ENCODE data around the gene ST6GAL2.

The ST6GAL2 gene

GRCh38 chr2:106863387-106863786 is 22.6 kb downstream of the ST6GAL2 start:
- H3K9ac ChIP-seq (ENCODE audit: low read depth, low read length), result no peak overlapping the region
- peaks cover 12% of the 10 kb centered on the region; the same call in 1 of the 2 replicates for H3K27me3 ChIP-seq (ENCODE audit: insufficient read depth, low read length)
- no peak overlapping the region for H3K4me3 ChIP-seq (ENCODE audit: low read length)
- no peak overlapping the region for H3K27ac ChIP-seq (ENCODE audit: low read depth, low read length)
- peaks cover 5% of the 10 kb centered on the region; the same call in 1 of the 2 replicates for H3K9me3 ChIP-seq (ENCODE audit: insufficient read depth, low read depth, low read length)
- peaks cover 15% of the 10 kb centered on the region; the same call in 1 of the 2 replicates for H3K4me1 ChIP-seq (ENCODE audit: insufficient read depth, low read length)
- 68% methylated on average over 7 of the region's 8 CpGs for WGBS
- no peaks in the 10 kb centered on the region for H3K36me3 ChIP-seq (ENCODE audit: insufficient read depth, low read length)

- H3K27ac ChIP-seq (ENCODE audit: low read depth, low read length), result no peak overlapping the region
- no peak overlapping the region for H3K4me3 ChIP-seq (ENCODE audit: low read length)
- H3K9ac ChIP-seq (ENCODE audit: low read depth, low read length), result no peak overlapping the region
- 93% methylated on average over 4 of the region's 4 CpGs for WGBS
- H3K9me3 ChIP-seq (ENCODE audit: insufficient read depth, low read depth, low read length), result peaks cover 5% of the 10 kb centered on the region; the same call in 1 of the 2 replicates
- peaks cover 15% of the 10 kb centered on the region for H3K4me1 ChIP-seq (ENCODE audit: insufficient read depth, low read length)
- H3K36me3 ChIP-seq (ENCODE audit: insufficient read depth, low read length), result no peaks in the 10 kb centered on the region
- H3K27me3 ChIP-seq (ENCODE audit: insufficient read depth, low read length), result peaks cover 2% of the 10 kb centered on the region; the same call in 1 of the 2 replicates
Observed at GRCh38 chr2:106859498-106859897, 26.5 kb downstream of the ST6GAL2 start.

- H3K27ac ChIP-seq (ENCODE audit: low read depth, low read length), result no peak overlapping the region
- peaks cover 5% of the 10 kb centered on the region; the same call in 1 of the 2 replicates for H3K9me3 ChIP-seq (ENCODE audit: insufficient read depth, low read depth, low read length)
- H3K9ac ChIP-seq (ENCODE audit: low read depth, low read length), result no peak overlapping the region
- 97% methylated on average over 2 of the region's 2 CpGs for WGBS
- H3K4me3 ChIP-seq (ENCODE audit: low read length), result no peak overlapping the region
- H3K36me3 ChIP-seq (ENCODE audit: insufficient read depth, low read length), result no peaks in the 10 kb centered on the region
- no peaks in the 10 kb centered on the region for H3K27me3 ChIP-seq (ENCODE audit: insufficient read depth, low read length)
- peaks cover 15% of the 10 kb centered on the region for H3K4me1 ChIP-seq (ENCODE audit: insufficient read depth, low read length)
Observed at GRCh38 chr2:106858810-106859209, 27.2 kb downstream of the ST6GAL2 start.

DNA sequence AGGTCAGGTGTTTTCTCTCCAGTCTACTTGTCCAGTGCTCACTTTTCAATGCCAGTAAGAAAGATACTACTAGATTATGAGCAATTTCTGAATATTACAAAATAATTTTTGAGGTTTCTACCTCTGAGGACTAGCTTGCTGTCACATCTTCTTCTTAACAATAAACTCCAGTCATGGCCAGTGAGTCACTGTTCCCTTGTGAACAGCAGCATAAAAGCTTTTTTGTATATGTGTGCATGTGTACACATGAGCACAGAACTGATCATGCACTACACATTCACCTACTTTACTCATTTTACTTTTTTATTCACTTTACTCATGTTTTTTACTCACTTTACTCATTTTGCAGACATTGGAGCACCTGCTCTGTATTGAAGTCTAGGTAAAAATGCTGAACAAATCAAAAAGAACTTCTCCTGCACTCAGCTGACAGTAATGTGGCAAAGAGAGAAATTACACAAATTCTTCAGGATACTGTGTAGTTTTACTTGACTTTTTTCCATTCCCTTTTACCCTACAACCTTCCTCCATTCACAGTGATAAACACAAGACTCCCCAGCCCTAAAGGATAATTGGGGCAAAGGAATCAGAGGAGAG is 28.0 kb downstream of the ST6GAL2 start:
- no peak overlapping the region for H3K9ac ChIP-seq (ENCODE audit: low read depth, low read length)
- H3K36me3 ChIP-seq (ENCODE audit: insufficient read depth, low read length), result no peaks in the 10 kb centered on the region
- H3K27ac ChIP-seq (ENCODE audit: low read depth, low read length), result no peak overlapping the region
- no peak overlapping the region for H3K4me3 ChIP-seq (ENCODE audit: low read length)
- H3K4me1 ChIP-seq (ENCODE audit: insufficient read depth, low read length), result peaks cover 18% of the 10 kb centered on the region
- H3K9me3 ChIP-seq (ENCODE audit: insufficient read depth, low read depth, low read length), result peaks cover 5% of the 10 kb centered on the region; the same call in 1 of the 2 replicates
- no peaks in the 10 kb centered on the region for H3K27me3 ChIP-seq (ENCODE audit: insufficient read depth, low read length)

DNA sequence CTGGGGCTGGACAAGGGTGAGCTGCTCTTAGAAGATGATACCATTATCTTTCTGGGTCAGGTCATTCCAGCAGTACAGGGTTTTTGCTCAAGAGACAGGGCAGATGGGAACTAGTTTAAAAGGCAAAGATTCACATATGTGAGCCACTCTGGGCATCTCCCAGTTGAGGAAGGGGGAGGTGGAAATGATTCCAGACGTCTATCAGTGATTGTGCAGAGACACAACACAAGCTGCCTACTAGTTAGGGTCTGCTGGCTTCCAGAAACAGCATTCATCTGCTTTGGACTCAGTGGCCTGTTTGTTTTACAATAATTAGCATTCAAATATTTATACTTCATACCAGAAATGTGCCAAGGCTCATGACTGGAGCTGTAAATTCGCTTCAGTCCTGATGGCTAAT is 32.3 kb downstream of the ST6GAL2 start:
- Histone ChIP-seq H3K9ac (ENCODE audit: low read depth, low read length) (no peak overlapping the region), H3K27me3 (ENCODE audit: insufficient read depth, low read length) (no peaks in the 10 kb centered on the region), H3K4me3 (ENCODE audit: low read length) (no peak overlapping the region), H3K9me3 (ENCODE audit: insufficient read depth, low read depth, low read length) (0 out of 2 replicates have a peak, but pooled peaks cover under 1% of the 10 kb centered on the region), H3K4me1 (ENCODE audit: insufficient read depth, low read length) (peaks cover 51% of the 10 kb centered on the region), H3K36me3 (ENCODE audit: insufficient read depth, low read length) (no peaks in the 10 kb centered on the region), H3K27ac (ENCODE audit: low read depth, low read length) (no peak overlapping the region)
- WGBS, result 93% methylated on average over 2 of the region's 2 CpGs

DNA sequence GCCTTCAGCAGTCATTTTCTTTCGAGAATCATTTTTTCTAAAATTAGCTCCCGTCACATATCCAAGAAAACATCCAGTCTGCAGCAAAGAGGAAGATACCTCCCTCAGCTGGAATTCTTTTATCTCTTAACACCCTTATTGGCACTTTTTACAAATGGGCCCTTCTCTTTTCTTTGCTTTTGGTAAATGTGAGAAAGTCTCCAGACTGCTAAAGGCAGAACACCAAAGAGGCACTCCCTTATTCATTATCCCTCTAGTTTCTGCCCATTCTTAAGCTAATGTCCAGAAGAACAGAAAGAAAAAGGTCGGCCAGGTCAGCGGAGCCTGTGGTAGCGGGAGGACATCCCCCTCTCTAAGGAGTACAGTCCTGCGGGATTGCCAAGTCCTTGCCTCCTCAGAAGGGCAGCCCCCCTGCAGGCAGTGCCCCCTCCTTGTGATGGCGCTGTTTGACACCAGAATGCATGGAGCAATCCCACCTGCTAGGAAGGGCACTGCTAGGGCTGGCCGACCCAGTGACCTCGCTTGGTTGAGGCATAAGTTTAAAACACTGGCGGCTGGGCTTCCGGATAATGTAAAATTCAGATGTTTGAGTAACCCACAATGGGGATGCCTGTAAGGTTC is 34.0 kb downstream of the ST6GAL2 start:
- Histone ChIP-seq H3K27me3 (ENCODE audit: insufficient read depth, low read length) (no peaks in the 10 kb centered on the region), H3K36me3 (ENCODE audit: insufficient read depth, low read length) (no peaks in the 10 kb centered on the region), H3K4me3 (ENCODE audit: low read length) (no peak overlapping the region), H3K4me1 (ENCODE audit: insufficient read depth, low read length) (peaks cover 63% of the 10 kb centered on the region), H3K27ac (ENCODE audit: low read depth, low read length) (no peak overlapping the region; the same call in 1 of the 2 replicates), H3K9ac (ENCODE audit: low read depth, low read length) (no peak overlapping the region), H3K9me3 (ENCODE audit: insufficient read depth, low read depth, low read length) (no peaks in the 10 kb centered on the region)
- WGBS, result 29% methylated on average over 11 of the region's 11 CpGs

DNA sequence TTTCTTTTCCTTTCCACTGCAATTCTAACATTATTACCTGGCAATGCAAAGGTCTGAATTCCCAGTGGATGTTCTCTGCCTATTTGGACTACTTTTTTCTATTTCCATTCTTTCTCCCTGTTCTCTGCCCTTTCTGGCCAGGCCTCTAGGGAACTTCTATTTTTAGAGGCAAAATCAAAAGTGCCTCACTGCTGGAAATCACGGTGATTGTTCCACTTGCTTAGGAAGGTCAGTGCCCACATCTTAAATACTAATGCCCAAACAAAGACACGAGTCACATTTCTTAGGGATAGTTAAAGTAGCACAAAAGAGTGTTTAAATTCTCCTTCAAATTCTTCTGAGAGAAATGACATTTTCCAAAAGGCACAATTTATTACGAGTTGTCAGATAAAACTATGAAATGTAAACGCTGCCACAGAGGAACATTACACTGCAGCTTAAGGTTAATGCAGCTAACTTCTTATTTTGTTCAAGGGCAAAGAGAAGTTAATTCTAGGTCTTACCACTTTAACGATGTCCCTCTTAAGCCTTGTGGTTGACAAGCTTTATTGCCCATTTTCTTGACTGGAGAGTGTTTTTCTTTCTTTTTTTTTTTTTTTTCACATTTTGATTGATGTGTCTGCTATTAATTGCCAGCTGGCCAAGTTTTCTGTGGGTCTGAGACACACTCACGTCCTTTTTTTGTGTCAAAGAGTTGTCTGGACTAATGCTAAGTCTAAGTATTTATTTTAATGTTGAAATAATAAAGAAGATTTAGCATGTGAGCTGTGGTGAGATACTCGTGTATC is 34.7 kb downstream of the ST6GAL2 start:
- Histone ChIP-seq H3K36me3 (ENCODE audit: insufficient read depth, low read length) (no peaks in the 10 kb centered on the region), H3K4me1 (ENCODE audit: insufficient read depth, low read length) (peaks cover 63% of the 10 kb centered on the region), H3K4me3 (ENCODE audit: low read length) (no peak overlapping the region), H3K9ac (ENCODE audit: low read depth, low read length) (no peak overlapping the region), H3K27ac (ENCODE audit: low read depth, low read length) (no peak overlapping the region; the same call in 1 of the 2 replicates), H3K9me3 (ENCODE audit: insufficient read depth, low read depth, low read length) (no peaks in the 10 kb centered on the region), H3K27me3 (ENCODE audit: insufficient read depth, low read length) (no peaks in the 10 kb centered on the region)
- 51% methylated on average over 6 of the region's 7 CpGs for WGBS

GRCh38 chr2:106849253-106849652 is 36.7 kb downstream of the ST6GAL2 start:
- H3K27me3 ChIP-seq (ENCODE audit: insufficient read depth, low read length), result no peaks in the 10 kb centered on the region
- H3K4me3 ChIP-seq (ENCODE audit: low read length), result no peak overlapping the region
- H3K27ac ChIP-seq (ENCODE audit: low read depth, low read length), result no peak overlapping the region
- H3K9me3 ChIP-seq (ENCODE audit: insufficient read depth, low read depth, low read length), result no peaks in the 10 kb centered on the region
- peaks cover 48% of the 10 kb centered on the region for H3K4me1 ChIP-seq (ENCODE audit: insufficient read depth, low read length)
- no peak overlapping the region for H3K9ac ChIP-seq (ENCODE audit: low read depth, low read length)
- WGBS, result 93% methylated on average over 2 of the region's 2 CpGs
- H3K36me3 ChIP-seq (ENCODE audit: insufficient read depth, low read length), result no peaks in the 10 kb centered on the region

GRCh38 chr2:106847366-106847765 is 38.6 kb downstream of the ST6GAL2 start:
- no peak overlapping the region for H3K9ac ChIP-seq (ENCODE audit: low read depth, low read length)
- WGBS, result 67% methylated on average over 2 of the region's 2 CpGs
- H3K27me3 ChIP-seq (ENCODE audit: insufficient read depth, low read length), result no peaks in the 10 kb centered on the region
- H3K9me3 ChIP-seq (ENCODE audit: insufficient read depth, low read depth, low read length), result no peaks in the 10 kb centered on the region
- H3K36me3 ChIP-seq (ENCODE audit: insufficient read depth, low read length), result no peaks in the 10 kb centered on the region
- H3K4me1 ChIP-seq (ENCODE audit: insufficient read depth, low read length), result peaks cover 38% of the 10 kb centered on the region
- no peak overlapping the region for H3K27ac ChIP-seq (ENCODE audit: low read depth, low read length)
- no peak overlapping the region for H3K4me3 ChIP-seq (ENCODE audit: low read length)

GRCh38 chr2:106845716-106846115 is 40.3 kb downstream of the ST6GAL2 start:
- no peaks in the 10 kb centered on the region for H3K36me3 ChIP-seq (ENCODE audit: insufficient read depth, low read length)
- 96% methylated on average over 6 of the region's 6 CpGs for WGBS
- no peak overlapping the region for H3K9ac ChIP-seq (ENCODE audit: low read depth, low read length)
- no peaks in the 10 kb centered on the region for H3K9me3 ChIP-seq (ENCODE audit: insufficient read depth, low read depth, low read length)
- H3K27me3 ChIP-seq (ENCODE audit: insufficient read depth, low read length), result no peaks in the 10 kb centered on the region
- no peak overlapping the region for H3K4me3 ChIP-seq (ENCODE audit: low read length)
- H3K4me1 ChIP-seq (ENCODE audit: insufficient read depth, low read length), result peaks cover 22% of the 10 kb centered on the region
- H3K27ac ChIP-seq (ENCODE audit: low read depth, low read length), result no peak overlapping the region

GRCh38 chr2:106843910-106844250 is 42.1 kb downstream of the ST6GAL2 start:
- Histone ChIP-seq H3K4me1 (ENCODE audit: insufficient read depth, low read length) (peaks cover 16% of the 10 kb centered on the region), H3K36me3 (ENCODE audit: insufficient read depth, low read length) (no peaks in the 10 kb centered on the region), H3K9me3 (ENCODE audit: insufficient read depth, low read depth, low read length) (no peaks in the 10 kb centered on the region), H3K27ac (ENCODE audit: low read depth, low read length) (no peak overlapping the region), H3K9ac (ENCODE audit: low read depth, low read length) (no peak overlapping the region), H3K4me3 (ENCODE audit: low read length) (no peak overlapping the region), H3K27me3 (ENCODE audit: insufficient read depth, low read length) (no peaks in the 10 kb centered on the region)
- WGBS, result 96% methylated on average over 4 of the region's 5 CpGs
